PC-3 (cell line): ENCODE results near the gene SPSB1.

Source experiments
- EZH2 ChIP-seq: fragments of 300-600 bp; sonication (generic); IDR thresholded peaks from one replicate; pipeline ENCODE4 v1.6.1; 2017; ENCODE audit warnings: antibody characterized with exemption, mild to moderate bottlenecking, low read length; ENCODE audit not compliant: unreplicated experiment
- EZH2phosphoT487 ChIP-seq: fragments of 300-600 bp; sonication (generic); IDR thresholded peaks from 2 replicates; pipeline ENCODE4 v1.6.1; 2018; ENCODE audit warnings: mild to moderate bottlenecking, antibody characterized with exemption, low read length, borderline replicate concordance
- TF ChIP-seq, protein P1 (sequence below): fragments of 300-600 bp; sonication (generic); conservative IDR thresholded peaks from 2 replicates; pipeline ENCODE4 v1.5.1; 2017; ENCODE audit warnings: antibody characterized with exemption, low read depth, mild to moderate bottlenecking, low read length

DNA sequence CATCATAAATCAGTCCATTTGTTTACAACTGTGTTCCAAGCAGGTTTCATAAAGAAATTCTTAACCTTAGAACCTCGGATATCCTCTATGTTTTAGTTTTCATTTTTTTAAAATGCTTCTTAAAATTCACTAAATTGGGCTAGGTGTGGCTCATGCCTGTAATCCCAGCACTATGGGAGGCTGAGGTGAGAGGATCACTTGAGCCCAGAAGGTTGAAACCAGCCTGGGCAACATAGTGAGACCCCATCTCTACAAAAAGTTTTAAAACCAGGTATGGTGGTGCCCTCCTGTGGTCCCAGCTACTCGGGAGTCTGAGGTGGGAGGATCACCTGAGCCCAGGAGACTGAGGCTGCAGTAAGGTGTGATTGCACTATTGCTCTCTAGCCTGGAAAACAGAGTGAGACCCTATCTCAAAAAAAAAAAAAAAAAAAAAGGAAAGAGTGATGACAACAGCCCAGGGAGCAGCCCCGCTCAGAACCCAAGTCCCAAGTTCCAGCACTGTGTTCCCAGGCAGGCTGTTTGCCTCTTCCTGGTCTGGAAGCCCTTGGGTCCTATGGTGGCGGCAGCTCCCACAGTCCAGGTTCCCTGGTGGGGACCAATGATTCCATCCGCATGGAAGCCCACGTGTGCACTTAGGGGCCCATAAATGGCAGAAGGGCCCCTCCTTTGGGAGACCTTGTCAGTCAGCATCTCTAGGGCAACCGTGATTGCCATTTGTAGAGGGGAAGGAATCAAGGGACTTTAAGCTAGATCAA, 24.7 kb upstream of the SPSB1 start:
- TF ChIP-seq, protein P1, sequence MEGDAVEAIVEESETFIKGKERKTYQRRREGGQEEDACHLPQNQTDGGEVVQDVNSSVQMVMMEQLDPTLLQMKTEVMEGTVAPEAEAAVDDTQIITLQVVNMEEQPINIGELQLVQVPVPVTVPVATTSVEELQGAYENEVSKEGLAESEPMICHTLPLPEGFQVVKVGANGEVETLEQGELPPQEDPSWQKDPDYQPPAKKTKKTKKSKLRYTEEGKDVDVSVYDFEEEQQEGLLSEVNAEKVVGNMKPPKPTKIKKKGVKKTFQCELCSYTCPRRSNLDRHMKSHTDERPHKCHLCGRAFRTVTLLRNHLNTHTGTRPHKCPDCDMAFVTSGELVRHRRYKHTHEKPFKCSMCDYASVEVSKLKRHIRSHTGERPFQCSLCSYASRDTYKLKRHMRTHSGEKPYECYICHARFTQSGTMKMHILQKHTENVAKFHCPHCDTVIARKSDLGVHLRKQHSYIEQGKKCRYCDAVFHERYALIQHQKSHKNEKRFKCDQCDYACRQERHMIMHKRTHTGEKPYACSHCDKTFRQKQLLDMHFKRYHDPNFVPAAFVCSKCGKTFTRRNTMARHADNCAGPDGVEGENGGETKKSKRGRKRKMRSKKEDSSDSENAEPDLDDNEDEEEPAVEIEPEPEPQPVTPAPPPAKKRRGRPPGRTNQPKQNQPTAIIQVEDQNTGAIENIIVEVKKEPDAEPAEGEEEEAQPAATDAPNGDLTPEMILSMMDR: no peak
- no peak for TF ChIP-seq EZH2
- no peak for TF ChIP-seq EZH2phosphoT487
